H1 (cell line): ENCODE data around the gene MFRP. TPM values are rescaled to one million over a fixed set of nuclear protein-coding genes. Genes with fewer than 3 reads are reported as not detected.

Experiments
- CTCF ChIA-PET: fragments of 300-600 bp; sonication (Branson Sonifier 250); formaldehyde crosslinking; loops from one replicate; lab custom pipeline; 2021; ENCODE audit not compliant: partially characterized antibody; lab: Charles Lee
- POLR2A ChIA-PET: fragments of 300-600 bp; sonication (Branson Sonifier 250); formaldehyde crosslinking; loops from one replicate; lab custom pipeline; 2021; ENCODE audit warnings: inconsistent platforms; ENCODE audit not compliant: partially characterized antibody; lab: Charles Lee
- DNase-seq, 2 experiments: peaks; one replicate each; pipeline versions ENCODE4 v3.0.0 to v3.0.0-alpha.2; 2010 to 2022; ENCODE audit warnings: low spot score in 2 of 2, low read depth in 1 of 2, mixed read lengths in 1 of 2
- FAIRE-seq: peaks from 2 replicates; lab custom pipeline; 2011; peaks lifted over from hg19 to GRCh38; lab: Jason Lieb, UNC
- H2AFZ ChIP-seq: 2 replicates; pipeline ENCODE4 v1.8.1; 2012; ENCODE audit warnings: low read length, inconsistent platforms
- H2AK5ac ChIP-seq: 2 replicates; pipeline ENCODE4 v1.6.1; 2013; ENCODE audit warnings: low read depth, low read length
- H2BK120ac ChIP-seq: replicated peaks from 2 replicates; pipeline ENCODE3; 2013; ENCODE audit warnings: low read depth, low read length, inconsistent platforms
- H2BK12ac ChIP-seq: 2 replicates; pipeline ENCODE4 v1.6.1; 2013; ENCODE audit warnings: low read depth, low read length
- H2BK15ac ChIP-seq: 2 replicates; pipeline ENCODE4 v1.6.1; 2013; ENCODE audit warnings: low read length
- H2BK20ac ChIP-seq: 2 replicates; pipeline ENCODE4 v1.6.1; 2013; ENCODE audit warnings: low read length
- H2BK5ac ChIP-seq: 2 replicates; pipeline ENCODE4 v1.6.1; 2013; ENCODE audit warnings: low read depth, low read length
- H3K14ac ChIP-seq: 2 replicates; pipeline ENCODE4 v1.6.1; 2013; ENCODE audit warnings: inconsistent platforms; ENCODE audit not compliant: insufficient read length
- H3K18ac ChIP-seq: 2 replicates; pipeline ENCODE4 v1.6.1; 2013; ENCODE audit warnings: low read length; ENCODE audit errors: extremely low read depth
- H3K23ac ChIP-seq: 2 replicates; pipeline ENCODE4 v1.6.1; 2013; ENCODE audit warnings: inconsistent platforms; ENCODE audit not compliant: insufficient read length
- H3K23me2 ChIP-seq: 2 replicates; pipeline ENCODE4 v1.6.1; 2013; ENCODE audit warnings: low read depth, low read length
- H3K27ac ChIP-seq: 2 replicates; pipeline ENCODE4 v1.6.1; 2011; ENCODE audit warnings: low read depth, low read length, inconsistent platforms
- H3K27me3 ChIP-seq, 4 experiments: replicated peaks in 1 of 4; 1 replicate in 1 of 4; 2 replicates in 3 of 4; pipeline versions ENCODE4 v1.6.1 to v1.8.1; 2011 to 2013; ENCODE audit warnings: low read length in 3 of 4, mild to moderate bottlenecking in 3 of 4, inconsistent platforms in 2 of 4, mixed read lengths in 2 of 4, moderate library complexity in 1 of 4; ENCODE audit not compliant: control insufficient read depth in 3 of 4, insufficient read depth in 3 of 4; ENCODE audit errors: extremely low read depth in 1 of 4
- H3K36me3 ChIP-seq, 4 experiments: 2 replicates each; pipeline versions ENCODE4 v1.6.1 to v1.8.1; 2011 to 2013; ENCODE audit warnings: mild to moderate bottlenecking in 4 of 4, low read length in 3 of 4, moderate library complexity in 2 of 4, control low read depth in 1 of 4, inconsistent platforms in 1 of 4; ENCODE audit not compliant: insufficient read depth in 4 of 4, control insufficient read depth in 2 of 4
- H3K4ac ChIP-seq: replicated peaks from 2 replicates; pipeline ENCODE3; 2013; ENCODE audit warnings: low read length, low read depth, mixed read lengths, inconsistent platforms; ENCODE audit not compliant: insufficient read length
- H3K4me1 ChIP-seq, 4 experiments: replicated peaks in 1 of 4; 1 replicate in 1 of 4; 2 replicates in 3 of 4; pipeline versions ENCODE4 v1.6.1 to v1.8.1; 2011 to 2013; ENCODE audit warnings: low read length in 3 of 4, inconsistent platforms in 2 of 4, mixed read lengths in 1 of 4; ENCODE audit not compliant: insufficient read depth in 4 of 4, control insufficient read depth in 3 of 4
- H3K4me2 ChIP-seq, 2 experiments: 2 replicates each; pipeline versions ENCODE4 v1.6.1 to v1.8.1; 2011 to 2013; ENCODE audit warnings: low read depth in 2 of 2, low read length in 2 of 2, control low read depth in 1 of 2, inconsistent platforms in 1 of 2, mild to moderate bottlenecking in 1 of 2; ENCODE audit not compliant: insufficient read depth in 1 of 2
- H3K4me3 ChIP-seq, 4 experiments: fragments of 200-600, 300-600 bp in 1 of 4; sonication (generic), shearing (Covaris generic), sonication (Bioruptor Twin) in 1 of 4; 2 replicates each; pipeline versions ENCODE4 v1.5.1 to v1.8.1; 2011 to 2016; ENCODE audit warnings: low read length in 4 of 4, low read depth in 3 of 4, control low read depth in 2 of 4, inconsistent platforms in 2 of 4, mild to moderate bottlenecking in 2 of 4, mixed read lengths in 1 of 4, moderate library complexity in 1 of 4; ENCODE audit not compliant: insufficient read depth in 2 of 4; ENCODE audit errors: extremely low read depth in 1 of 4
- H3K56ac ChIP-seq: replicated peaks from 2 replicates; pipeline ENCODE3; 2013; ENCODE audit warnings: low read depth, mild to moderate bottlenecking, mixed read lengths, low read length, inconsistent platforms; ENCODE audit not compliant: insufficient read length
- H3K79me1 ChIP-seq: 2 replicates; pipeline ENCODE4 v1.6.1; 2013; ENCODE audit warnings: low read depth, low read length, control low read depth
- H3K79me2 ChIP-seq, 2 experiments: 2 replicates each; pipeline versions ENCODE4 v1.6.1 to v1.8.1; 2012 to 2013; ENCODE audit warnings: low read length in 2 of 2, mild to moderate bottlenecking in 2 of 2, inconsistent platforms in 1 of 2; ENCODE audit not compliant: insufficient read depth in 2 of 2, control insufficient read depth in 1 of 2
- H3K9ac ChIP-seq, 4 experiments: replicated peaks in 1 of 4; 1 replicate in 1 of 4; 2 replicates in 3 of 4; pipeline versions ENCODE4 v1.6.1 to v1.8.1; 2011 to 2013; ENCODE audit warnings: low read depth in 3 of 4, low read length in 3 of 4, control low read depth in 2 of 4, mild to moderate bottlenecking in 2 of 4, moderate library complexity in 2 of 4, inconsistent platforms in 1 of 4; ENCODE audit errors: extremely low read depth in 1 of 4
- H3K9me3 ChIP-seq, 2 experiments: 2 replicates each; pipeline versions ENCODE4 v1.6.1 to v1.8.1; 2012 to 2013; ENCODE audit warnings: mild to moderate bottlenecking in 2 of 2, moderate library complexity in 2 of 2, control low read depth in 1 of 2, inconsistent platforms in 1 of 2, low read depth in 1 of 2, low read length in 1 of 2, mixed read lengths in 1 of 2; ENCODE audit not compliant: insufficient read depth in 2 of 2
- H4K20me1 ChIP-seq, 2 experiments: replicated peaks in 1 of 2; 2 replicates each; pipeline versions ENCODE3 to v1.8.1; 2011 to 2013; ENCODE audit warnings: inconsistent platforms in 2 of 2, low read length in 2 of 2, mild to moderate bottlenecking in 1 of 2; ENCODE audit not compliant: insufficient read depth in 2 of 2, control insufficient read depth in 1 of 2
- H4K5ac ChIP-seq: 2 replicates; pipeline ENCODE4 v1.6.1; 2013; ENCODE audit warnings: low read length, low read depth, mixed read lengths, inconsistent platforms; ENCODE audit not compliant: insufficient read length
- H4K8ac ChIP-seq: 2 replicates; pipeline ENCODE4 v1.8.0; 2013; ENCODE audit warnings: mild to moderate bottlenecking, moderate library complexity, low read length, inconsistent platforms; ENCODE audit not compliant: insufficient read depth; ENCODE audit errors: extremely low read depth
- H4K91ac ChIP-seq: replicated peaks from 2 replicates; pipeline ENCODE3; 2013; ENCODE audit warnings: low read length, mixed read lengths, inconsistent platforms; ENCODE audit not compliant: insufficient read length
- BRCA1 ChIP-seq: IDR thresholded peaks from 2 replicates; pipeline ENCODE4 v1.6.1; 2012; ENCODE audit warnings: low read depth, low read length, improper control_type of control experiment
- KDM1A ChIP-seq: fragments of 200-600, 300-600 bp; sonication (generic); IDR thresholded peaks from 2 replicates; pipeline ENCODE4 v1.7.1; 2016; ENCODE audit warnings: mild to moderate bottlenecking, low read length, borderline replicate concordance
- NANOG ChIP-seq: IDR thresholded peaks from 2 replicates; pipeline ENCODE4 v1.6.1; 2011; ENCODE audit warnings: low read length, low read depth, mild to moderate bottlenecking, inconsistent platforms; ENCODE audit not compliant: insufficient read depth, poor library complexity, severe bottlenecking
- YY1 ChIP-seq: IDR thresholded peaks from 2 replicates; pipeline ENCODE4 v1.6.1; 2011; ENCODE audit warnings: low read depth, mild to moderate bottlenecking, low read length
- WGBS, 2 experiments: shearing (Covaris generic) in 1 of 2; methylation state at CpG; one replicate each; pipeline versions ENCODE4 v1.1.6 to v1.1.7; 2013 to 2015; ENCODE audit warnings: low lambda C conversion rate in 2 of 2, mixed read lengths in 2 of 2, inconsistent platforms in 1 of 2, low coverage in 1 of 2, missing lambda C conversion rate in 1 of 2; ENCODE audit not compliant: insufficient replicate concordance in 2 of 2, insufficient coverage in 1 of 2, insufficient read length in 1 of 2; ENCODE audit errors: extremely low coverage in 1 of 2, missing lambda C conversion rate in 1 of 2; 5-methylcytosine and 5-hydroxymethylcytosine counted together
- polyA plus RNA-seq, 7 experiments: library from polyadenylated mRNA; depleted of rRNA in 3 of 7; stranded (reverse) in 5 of 7; unstranded in 2 of 7; fragments of >200 nt in 5 of 7; fragments of 200-250 nt in 2 of 7; gene quantifications; 1 replicate in 5 of 7; 2 replicates in 1 of 7; 4 replicates in 1 of 7; pipeline versions ENCODE4 v1.2.1 to v1.2.3, GENCODE V29; 2011 to 2013; ENCODE audit warnings: missing spikeins in 2 of 7, mixed read lengths in 2 of 7
- total RNA-seq: library from RNA; stranded (reverse); fragmentation: NEBNext Ultra II Directional; extraction: Animal tissue kit (Norgen Biotek cat#: 25700); gene quantifications from 2 replicates; pipeline ENCODE4 v1.2.1, GENCODE V29; 2021

The MFRP gene
- total and polyA plus RNA-seq, 2 of the 8 experiments (the other 6 are each of a cell fraction or from before 2014, with no cell fraction given) = 0.02 TPM; not detected in 1

DNA sequence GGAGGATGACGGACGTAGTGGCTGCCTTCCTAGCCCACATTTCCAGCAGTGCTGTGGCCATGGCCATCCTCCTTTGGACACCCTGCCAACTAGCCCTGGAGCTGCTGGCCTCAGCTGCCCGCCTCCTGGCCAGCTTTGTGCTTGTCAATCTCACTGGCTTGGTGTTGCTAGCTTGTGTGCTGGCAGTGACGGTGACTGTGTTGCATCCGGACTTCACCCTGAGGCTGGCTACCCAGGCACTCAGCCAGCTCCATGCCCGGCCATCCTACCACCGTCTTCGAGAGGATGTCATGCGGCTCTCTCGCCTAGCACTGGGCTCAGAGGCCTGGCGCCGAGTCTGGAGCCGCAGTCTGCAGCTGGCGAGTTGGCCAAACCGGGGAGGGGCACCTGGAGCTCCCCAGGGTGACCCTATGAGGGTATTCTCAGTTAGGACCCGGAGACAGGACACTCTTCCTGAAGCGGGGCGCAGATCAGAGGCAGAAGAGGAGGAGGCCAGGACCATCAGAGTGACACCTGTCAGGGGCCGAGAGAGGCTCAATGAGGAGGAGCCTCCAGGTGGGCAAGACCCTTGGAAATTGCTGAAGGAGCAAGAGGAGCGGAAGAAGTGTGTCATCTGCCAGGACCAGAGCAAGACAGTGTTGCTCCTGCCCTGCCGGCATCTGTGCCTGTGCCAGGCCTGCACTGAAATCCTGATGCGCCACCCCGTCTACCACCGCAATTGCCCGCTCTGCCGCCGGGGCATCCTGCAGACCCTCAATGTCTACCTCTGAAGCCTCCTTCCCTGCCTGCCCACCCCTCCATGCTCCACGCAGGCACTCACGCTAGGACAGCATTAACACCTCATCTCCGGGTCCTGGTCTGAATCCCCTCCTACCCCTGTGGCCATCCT is 10.6 kb downstream of the MFRP start:
- FAIRE-seq = no peak
- no peak overlapping the region for H3K9ac ChIP-seq
- H3K79me1 ChIP-seq = peaks cover 12% of the 10 kb centered on the region
- peaks cover 17% of the 10 kb centered on the region; the same call in 1 of the 2 replicates for H3K23me2 ChIP-seq
- peaks cover 3 to 12% of the 10 kb centered on the region in 2 experiments for H4K20me1 ChIP-seq
- H3K36me3 ChIP-seq = peaks cover 0 to 6% (median 2%) of the 10 kb centered on the region in 4 experiments; a peak in 1 of 8 replicates
- H3K4me1 ChIP-seq = peaks cover 5 to 29% (median 20%) of the 10 kb centered on the region in 4 experiments
- H4K91ac ChIP-seq = no peak overlapping the region
- H3K18ac ChIP-seq = no peak overlapping the region
- peaks cover 5 to 26% of the 10 kb centered on the region in 2 experiments; a peak in 3 of 4 replicates for H3K79me2 ChIP-seq
- H3K56ac ChIP-seq = no peak overlapping the region
- H2AK5ac ChIP-seq = no peak overlapping the region; the same call in 1 of the 2 replicates
- DNase-seq = no peak
- peak overlapping the region; percentile 96 to 98; a peak in 3 of 4 replicates for H3K4me2 ChIP-seq
- H3K14ac ChIP-seq = no peak overlapping the region
- WGBS, 2 experiments = 90% methylated on average over 27 of the region's 30 CpGs; no CpG with 5 or more reads in 1 of the 2 experiments
- H2BK20ac ChIP-seq = no peak overlapping the region
- H3K4me3 ChIP-seq = peak overlapping the region; percentile 92 to 96 (median 96); a peak in 6 of 8 replicates
- H2BK5ac ChIP-seq = 0 out of 2 replicates have a peak overlapping the region, but pooled peaks have one; percentile 24
- peak overlapping the region; percentile 35 for H3K4ac ChIP-seq
- no peak overlapping the region for H2BK15ac ChIP-seq
- no peak overlapping the region for H3K23ac ChIP-seq
- H2BK12ac ChIP-seq = peak overlapping the region; percentile 23; the same call in 1 of the 2 replicates
- H3K27ac ChIP-seq = no peak overlapping the region; the same call in 1 of the 2 replicates
- H3K27me3 ChIP-seq = peaks cover 7 to 23% (median 19%) of the 10 kb centered on the region in 4 experiments
- POLR2A ChIA-PET = interaction anchor here (2.6 to 3.9 kb wide), 4 partner anchors 13 to 20 kb away, joined by 15 to 29 read pairs (median 24); partner anchors contain the start of gene MCAM
- no peak overlapping the region for H4K8ac ChIP-seq
- no peaks in the 10 kb centered on the region for H3K9me3 ChIP-seq
- H2AFZ ChIP-seq = no peak overlapping the region
- no peak overlapping the region for H4K5ac ChIP-seq
- CTCF ChIA-PET = interaction anchor here (0.7 to 20.0 kb wide), 6 partner anchors 15 to 788 kb away, joined by 3 to 415 read pairs (median 6); partner anchors contain the start of gene MCAM
- no peak overlapping the region for H2BK120ac ChIP-seq
- no peak for TF ChIP-seq KDM1A
- TF ChIP-seq NANOG = no peak
- TF ChIP-seq BRCA1 = no peak
- TF ChIP-seq YY1 = no peak
